ENCODE measurements around the gene FOSL2.

Gene FOSL2

DNA sequence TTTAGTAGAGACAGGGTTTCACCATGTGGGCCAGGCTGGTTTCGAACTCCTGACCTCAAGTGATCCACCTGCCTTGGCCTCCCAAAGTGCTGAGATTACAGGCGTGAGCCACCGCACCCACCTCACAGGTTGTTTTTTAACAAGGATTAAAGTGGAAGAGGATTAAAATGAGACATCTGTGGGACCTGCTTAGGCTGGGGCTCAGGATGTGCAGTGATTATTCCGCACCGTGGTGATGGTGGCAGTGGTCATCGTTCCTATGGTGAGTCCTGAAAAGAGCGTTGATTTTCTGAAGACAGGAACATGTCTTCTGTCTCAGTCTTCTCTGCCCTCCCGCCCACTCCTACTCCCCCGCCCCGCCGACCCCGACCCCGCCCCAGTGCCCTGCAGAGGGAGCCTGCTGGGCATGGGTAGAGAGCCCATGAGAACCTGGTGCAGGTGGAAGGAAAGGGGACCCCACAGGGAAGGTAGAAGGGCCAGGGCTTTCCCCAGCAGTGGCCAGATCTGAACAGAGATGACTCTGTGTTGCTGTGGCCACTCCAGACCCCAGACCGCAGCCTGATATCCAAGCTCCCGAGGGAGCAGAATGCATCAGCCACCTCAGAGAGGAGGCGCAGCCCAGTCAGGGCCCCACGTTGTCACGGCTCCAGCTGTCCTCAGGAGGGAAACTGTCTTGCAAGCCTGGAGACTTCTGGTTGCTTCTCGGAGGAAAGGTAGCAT, 34.5 kb upstream of the FOSL2 start:
- H3K27me3 ChIP-seq (ENCODE audit: control insufficient read depth, insufficient read depth, low read length): no peaks in the 10 kb centered on the region
- DNase-seq (ENCODE audit: low read depth, low spot score): no peak
- H3K9me3 ChIP-seq (ENCODE audit: control insufficient read depth, insufficient read depth, low read length): no peaks in the 10 kb centered on the region
- 0 out of 2 replicates have a peak, but pooled peaks cover 1% of the 10 kb centered on the region for H3K4me1 ChIP-seq (ENCODE audit: control insufficient read depth, insufficient read depth, low read length)
- no peak overlapping the region for H3K4me3 ChIP-seq (ENCODE audit: low read length)
- H3K36me3 ChIP-seq (ENCODE audit: control insufficient read depth, insufficient read depth, low read length): no peaks in the 10 kb centered on the region
- WGBS (ENCODE audit: insufficient coverage, insufficient read length): no CpG with 5 or more reads among the region's 19 CpGs
- H3K27ac ChIP-seq (ENCODE audit: low read length): no peak overlapping the region

DNA sequence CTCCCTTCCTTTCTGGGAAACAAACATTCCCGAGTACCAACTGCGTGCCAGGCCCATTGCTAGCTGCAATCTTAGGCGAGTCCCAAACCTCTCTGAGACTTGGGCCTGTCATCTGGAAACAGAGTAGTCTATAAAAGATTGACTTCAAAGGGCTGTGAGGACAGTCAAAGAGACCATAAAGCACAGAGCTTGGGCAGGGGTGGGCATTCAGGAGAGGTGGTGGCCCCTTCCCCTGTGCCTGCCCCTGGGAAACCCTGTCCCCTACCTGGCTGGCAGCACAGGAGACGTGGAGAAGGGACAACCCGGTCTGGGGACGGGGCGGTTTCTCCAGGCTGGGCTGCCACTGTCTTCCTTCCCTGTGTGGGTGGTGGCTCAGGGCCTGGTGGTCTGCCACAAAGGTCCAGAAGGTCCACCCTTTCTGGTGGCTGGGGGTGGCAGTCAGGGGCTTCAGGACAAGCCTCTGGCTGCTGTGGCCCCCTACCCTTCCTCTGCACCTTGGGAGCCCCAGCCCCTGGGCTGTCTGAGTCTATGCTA, 33.9 kb upstream of the FOSL2 start:
- H3K4me1 ChIP-seq (ENCODE audit: control insufficient read depth, insufficient read depth, low read length): 0 out of 2 replicates have a peak, but pooled peaks cover 1% of the 10 kb centered on the region
- no peak overlapping the region for H3K4me3 ChIP-seq (ENCODE audit: low read length)
- H3K27ac ChIP-seq (ENCODE audit: low read length): no peak overlapping the region
- no peaks in the 10 kb centered on the region for H3K36me3 ChIP-seq (ENCODE audit: control insufficient read depth, insufficient read depth, low read length)
- no peaks in the 10 kb centered on the region for H3K9me3 ChIP-seq (ENCODE audit: control insufficient read depth, insufficient read depth, low read length)
- no CpG with 5 or more reads among the region's 7 CpGs for WGBS (ENCODE audit: insufficient coverage, insufficient read length)
- no peak for DNase-seq (ENCODE audit: low read depth, low spot score)
- no peaks in the 10 kb centered on the region for H3K27me3 ChIP-seq (ENCODE audit: control insufficient read depth, insufficient read depth, low read length)

DNA sequence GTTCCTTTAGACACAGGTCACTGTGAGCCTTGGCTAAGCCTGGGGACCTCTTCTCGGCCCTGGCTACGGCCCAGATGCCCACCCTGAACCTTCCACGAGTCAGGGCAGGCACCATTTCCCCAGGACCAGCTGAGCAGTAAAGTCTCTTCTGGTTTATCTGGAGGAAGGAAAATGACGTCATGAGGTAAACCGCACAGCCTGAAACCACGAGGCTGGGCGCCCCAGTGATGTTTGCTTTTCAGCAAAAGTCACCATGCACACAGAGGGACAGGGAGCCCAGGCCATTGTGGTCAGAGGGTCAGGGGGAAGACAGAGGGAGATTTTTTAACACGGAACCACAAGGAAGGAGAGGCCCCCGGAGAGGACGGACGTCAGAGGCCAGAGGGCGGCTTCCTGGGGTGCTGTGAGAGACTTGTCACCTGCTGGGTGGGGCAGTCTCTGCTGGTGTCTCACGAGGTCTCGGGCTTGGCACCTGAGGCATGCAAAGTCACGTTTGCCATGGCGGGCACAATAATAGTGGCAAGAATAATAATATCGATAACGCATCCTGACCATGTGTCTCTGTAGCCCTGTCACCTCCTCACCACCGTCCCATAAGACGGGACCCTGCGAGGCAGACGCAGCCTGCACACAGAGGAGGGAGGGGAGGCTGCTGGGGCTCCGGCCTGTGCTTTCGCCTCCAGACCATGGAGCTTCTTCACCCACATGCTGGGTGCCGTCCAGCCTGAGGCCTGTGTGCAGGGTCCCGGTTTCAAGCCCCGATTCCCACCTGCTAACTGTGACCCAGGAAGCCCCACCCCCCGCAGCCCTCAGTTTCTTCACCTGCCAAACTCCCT, 33.2 kb upstream of the FOSL2 start:
- H3K27me3 ChIP-seq (ENCODE audit: control insufficient read depth, insufficient read depth, low read length): no peaks in the 10 kb centered on the region
- no peaks in the 10 kb centered on the region for H3K9me3 ChIP-seq (ENCODE audit: control insufficient read depth, insufficient read depth, low read length)
- H3K4me3 ChIP-seq (ENCODE audit: low read length): no peak overlapping the region
- no peaks in the 10 kb centered on the region for H3K36me3 ChIP-seq (ENCODE audit: control insufficient read depth, insufficient read depth, low read length)
- WGBS (ENCODE audit: insufficient coverage, insufficient read length): no CpG with 5 or more reads among the region's 28 CpGs
- no peak overlapping the region for H3K27ac ChIP-seq (ENCODE audit: low read length)
- 0 out of 2 replicates have a peak, but pooled peaks cover 1% of the 10 kb centered on the region for H3K4me1 ChIP-seq (ENCODE audit: control insufficient read depth, insufficient read depth, low read length)
- no peak for DNase-seq (ENCODE audit: low read depth, low spot score)

DNA sequence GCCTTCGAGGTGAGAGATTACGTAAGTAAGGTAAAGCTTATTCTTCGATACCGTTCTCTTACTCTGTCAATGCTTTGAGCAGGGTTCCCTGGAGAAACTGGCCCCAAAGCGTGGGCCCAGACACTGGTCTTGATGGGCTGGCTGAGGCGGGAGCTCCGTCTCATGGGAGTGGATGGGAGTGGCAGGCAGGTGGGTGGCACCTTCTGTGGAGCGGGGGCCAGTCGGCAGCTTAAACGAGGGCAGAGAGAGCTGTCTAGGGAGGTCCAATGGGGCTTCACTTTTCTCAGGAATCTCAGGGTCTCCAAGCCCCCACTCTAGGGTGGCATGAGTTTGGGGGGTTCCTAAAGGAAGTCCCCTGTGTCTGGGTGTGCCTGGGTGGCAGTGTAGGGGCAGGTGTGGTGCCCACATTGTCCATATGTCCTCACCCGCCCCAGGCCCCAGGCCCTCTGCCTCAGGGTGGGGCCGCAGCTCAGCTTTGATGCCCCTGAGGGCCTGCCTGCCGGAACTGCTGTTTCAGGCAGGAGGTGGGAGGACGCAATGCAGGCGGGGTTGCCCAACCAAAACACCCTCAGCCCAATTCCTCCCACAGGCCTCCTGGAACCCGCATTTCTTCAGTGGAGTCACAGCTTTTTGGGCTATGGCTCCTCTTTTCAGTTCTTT, 32.5 kb upstream of the FOSL2 start:
- no peak for DNase-seq (ENCODE audit: low read depth, low spot score)

DNA sequence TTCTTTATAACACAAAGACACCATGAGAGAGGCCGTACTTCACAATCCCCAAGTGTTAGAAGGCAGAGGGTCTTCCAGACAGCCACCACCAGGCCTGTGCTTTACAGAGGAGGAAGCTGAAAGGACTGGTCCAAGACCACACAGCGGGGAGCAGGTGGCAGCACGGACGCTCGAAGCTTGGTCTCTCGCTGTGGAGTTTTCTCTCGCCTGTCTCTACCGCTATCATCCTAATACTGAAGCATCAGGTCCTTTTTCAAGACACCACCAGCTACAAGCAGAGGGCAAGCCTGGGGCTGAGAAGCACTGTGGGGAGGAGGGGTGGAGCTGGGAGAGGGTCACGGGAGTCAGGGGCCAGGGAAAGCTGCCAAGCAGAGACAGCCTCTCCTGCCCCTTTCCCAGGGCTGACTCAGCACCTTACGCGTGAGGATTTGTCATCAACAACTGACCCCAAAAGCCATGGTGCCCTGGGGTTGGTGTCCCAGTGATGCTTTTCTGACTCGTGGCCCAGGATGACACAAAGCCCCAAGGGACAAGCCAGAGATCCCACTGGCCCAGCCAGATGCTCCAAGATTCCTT, 31.9 kb upstream of the FOSL2 start:
- Histone ChIP-seq H3K4me1 (ENCODE audit: control insufficient read depth, insufficient read depth, low read length) (0 out of 2 replicates have a peak, but pooled peaks cover 1% of the 10 kb centered on the region), H3K27ac (ENCODE audit: low read length) (no peak overlapping the region), H3K9me3 (ENCODE audit: control insufficient read depth, insufficient read depth, low read length) (no peaks in the 10 kb centered on the region), H3K36me3 (ENCODE audit: control insufficient read depth, insufficient read depth, low read length) (no peaks in the 10 kb centered on the region), H3K27me3 (ENCODE audit: control insufficient read depth, insufficient read depth, low read length) (no peaks in the 10 kb centered on the region), H3K4me3 (ENCODE audit: low read length) (no peak overlapping the region)
- DNase-seq (ENCODE audit: low read depth, low spot score): no peak
- no CpG with 5 or more reads among the region's 12 CpGs for WGBS (ENCODE audit: insufficient coverage, insufficient read length)

More for the DNA sequence above, 32.5 kb upstream of the FOSL2 start:
- no peak overlapping the region for H3K4me3 ChIP-seq (ENCODE audit: low read length)
- H3K36me3 ChIP-seq (ENCODE audit: control insufficient read depth, insufficient read depth, low read length): no peaks in the 10 kb centered on the region
- H3K9me3 ChIP-seq (ENCODE audit: control insufficient read depth, insufficient read depth, low read length): no peaks in the 10 kb centered on the region
- H3K4me1 ChIP-seq (ENCODE audit: control insufficient read depth, insufficient read depth, low read length): 0 out of 2 replicates have a peak, but pooled peaks cover 1% of the 10 kb centered on the region
- no peaks in the 10 kb centered on the region for H3K27me3 ChIP-seq (ENCODE audit: control insufficient read depth, insufficient read depth, low read length)
- no peak overlapping the region for H3K27ac ChIP-seq (ENCODE audit: low read length)
- WGBS (ENCODE audit: insufficient coverage, insufficient read length): no CpG with 5 or more reads among the region's 16 CpGs

DNA sequence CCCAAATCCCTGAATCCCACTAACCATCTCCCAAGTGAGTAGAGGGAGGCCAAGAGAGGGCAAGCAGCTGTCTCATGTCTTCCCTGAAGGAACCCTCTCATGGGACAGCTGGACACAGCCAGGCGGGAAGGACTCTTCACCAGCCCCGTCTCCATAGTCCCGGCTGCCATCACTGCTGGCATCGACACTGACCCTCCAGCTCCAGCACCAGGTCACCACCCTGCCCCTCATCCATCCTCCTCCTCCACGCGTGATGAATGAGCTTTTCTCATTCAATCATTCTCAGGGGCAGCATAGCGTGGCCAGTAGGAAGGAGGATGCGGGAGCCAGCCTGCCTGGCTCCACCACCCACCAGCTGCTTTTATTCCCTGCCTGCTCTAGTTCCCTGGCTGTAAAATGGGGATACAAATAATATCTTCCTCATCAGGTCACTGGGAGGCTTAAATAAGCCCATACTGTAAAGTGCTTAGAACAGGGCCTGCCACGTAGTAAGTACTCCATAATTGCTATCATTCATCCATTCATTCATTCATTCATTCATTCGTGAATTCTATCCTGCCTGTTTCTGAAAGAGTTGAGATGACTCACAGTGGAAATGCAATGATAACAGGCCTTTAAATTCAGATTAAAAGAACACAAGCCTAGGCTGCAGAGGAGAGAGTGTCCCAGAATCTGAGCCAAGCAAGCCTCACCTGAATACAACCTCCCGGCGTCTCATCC, 30.5 kb upstream of the FOSL2 start:
- WGBS (ENCODE audit: insufficient coverage, insufficient read length): no CpG with 5 or more reads among the region's 12 CpGs
- Histone ChIP-seq H3K27me3 (ENCODE audit: control insufficient read depth, insufficient read depth, low read length) (no peaks in the 10 kb centered on the region), H3K4me1 (ENCODE audit: control insufficient read depth, insufficient read depth, low read length) (peaks cover 1% of the 10 kb centered on the region; the same call in 1 of the 2 replicates), H3K9me3 (ENCODE audit: control insufficient read depth, insufficient read depth, low read length) (no peaks in the 10 kb centered on the region), H3K27ac (ENCODE audit: low read length) (no peak overlapping the region), H3K4me3 (ENCODE audit: low read length) (no peak overlapping the region), H3K36me3 (ENCODE audit: control insufficient read depth, insufficient read depth, low read length) (no peaks in the 10 kb centered on the region)
- no peak for DNase-seq (ENCODE audit: low read depth, low spot score)

DNA sequence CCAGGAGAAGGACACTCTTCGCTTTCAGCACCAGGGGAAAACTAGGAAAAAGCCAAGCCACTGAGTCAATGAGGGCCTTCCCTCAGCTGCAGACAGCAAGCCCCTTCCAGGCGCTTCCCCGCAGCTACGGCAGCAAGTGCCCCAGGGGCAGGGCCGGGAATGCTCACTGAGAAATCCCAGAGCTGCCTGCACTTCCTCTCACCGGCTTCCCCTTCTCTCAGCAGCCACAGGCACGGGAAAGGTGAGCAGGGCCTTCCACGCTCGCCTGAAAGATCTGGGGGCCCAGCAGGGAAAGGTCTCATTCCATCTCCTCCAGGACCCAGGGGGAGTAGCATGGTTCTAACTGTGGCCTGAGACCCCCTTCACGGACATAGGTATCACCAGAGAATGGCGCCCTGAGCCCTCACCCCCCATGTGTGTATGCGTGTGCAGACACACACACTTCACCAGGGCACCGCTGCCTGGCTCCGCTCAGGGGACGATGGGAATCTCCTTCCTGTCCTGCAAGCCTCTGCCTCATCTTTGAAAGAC, 29.6 kb upstream of the FOSL2 start:
- no peaks in the 10 kb centered on the region for H3K9me3 ChIP-seq (ENCODE audit: control insufficient read depth, insufficient read depth, low read length)
- no peak overlapping the region for H3K4me3 ChIP-seq (ENCODE audit: low read length)
- H3K4me1 ChIP-seq (ENCODE audit: control insufficient read depth, insufficient read depth, low read length): peaks cover 1% of the 10 kb centered on the region; the same call in 1 of the 2 replicates
- no CpG with 5 or more reads among the region's 15 CpGs for WGBS (ENCODE audit: insufficient coverage, insufficient read length)
- no peaks in the 10 kb centered on the region for H3K27me3 ChIP-seq (ENCODE audit: control insufficient read depth, insufficient read depth, low read length)
- no peak for DNase-seq (ENCODE audit: low read depth, low spot score)
- no peaks in the 10 kb centered on the region for H3K36me3 ChIP-seq (ENCODE audit: control insufficient read depth, insufficient read depth, low read length)
- no peak overlapping the region for H3K27ac ChIP-seq (ENCODE audit: low read length)

DNA sequence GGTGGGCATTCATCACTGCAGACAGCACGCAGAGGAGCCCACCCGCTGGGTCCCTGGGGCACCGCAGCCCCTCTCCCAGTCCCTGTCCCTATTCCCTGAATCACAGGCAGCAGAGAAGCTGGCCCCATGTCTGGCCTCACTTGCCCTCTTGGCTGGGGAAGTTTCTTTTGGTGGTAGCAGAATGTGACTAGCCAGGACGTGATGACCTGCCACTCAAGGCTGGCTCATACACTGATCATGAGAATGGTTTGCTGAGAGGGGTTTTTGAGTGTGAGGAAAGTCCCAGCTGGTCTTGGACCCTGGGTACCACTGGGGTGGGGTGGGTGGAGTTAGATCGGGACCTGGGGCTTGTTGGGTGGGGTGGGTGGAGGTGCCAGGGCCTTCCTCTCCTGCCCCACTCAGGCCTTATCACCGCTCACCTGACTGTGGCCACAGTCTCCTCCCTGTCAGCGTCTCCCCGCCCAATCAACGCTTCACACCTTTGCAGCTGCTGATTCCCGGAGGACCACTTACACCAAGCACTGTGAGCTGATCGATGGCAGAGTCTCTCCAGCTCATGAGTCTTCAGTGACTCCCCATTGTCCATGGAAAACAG, 28.9 kb upstream of the FOSL2 start:
- no CpG with 5 or more reads among the region's 11 CpGs for WGBS (ENCODE audit: insufficient coverage, insufficient read length)
- peaks cover 1% of the 10 kb centered on the region; the same call in 1 of the 2 replicates for H3K4me1 ChIP-seq (ENCODE audit: control insufficient read depth, insufficient read depth, low read length)
- H3K4me3 ChIP-seq (ENCODE audit: low read length): no peak overlapping the region
- H3K27ac ChIP-seq (ENCODE audit: low read length): no peak overlapping the region
- no peaks in the 10 kb centered on the region for H3K9me3 ChIP-seq (ENCODE audit: control insufficient read depth, insufficient read depth, low read length)
- DNase-seq (ENCODE audit: low read depth, low spot score): no peak
- H3K36me3 ChIP-seq (ENCODE audit: control insufficient read depth, insufficient read depth, low read length): no peaks in the 10 kb centered on the region
- H3K27me3 ChIP-seq (ENCODE audit: control insufficient read depth, insufficient read depth, low read length): no peaks in the 10 kb centered on the region

DNA sequence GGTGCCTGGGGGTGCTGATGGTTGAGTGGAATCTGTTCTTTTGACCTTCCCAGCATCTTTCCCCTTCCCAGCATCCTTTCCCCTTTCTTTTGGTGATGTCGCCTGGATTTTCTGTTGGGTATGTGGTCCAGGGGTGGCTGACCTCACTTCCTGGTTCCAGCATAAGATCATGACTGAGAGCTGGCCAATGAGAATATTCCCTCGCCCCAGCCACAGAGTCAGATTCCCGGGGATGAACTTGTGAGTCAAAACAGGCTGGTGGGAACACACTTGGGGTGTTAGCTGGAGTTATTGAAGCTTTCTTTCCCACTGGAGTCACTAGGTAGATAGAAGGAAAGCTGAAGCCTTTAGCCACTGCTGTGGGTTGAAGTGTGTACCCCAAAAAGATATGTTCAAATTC, 28.0 kb upstream of the FOSL2 start:
- DNase-seq (ENCODE audit: low read depth, low spot score): no peak
- H3K36me3 ChIP-seq (ENCODE audit: control insufficient read depth, insufficient read depth, low read length): no peaks in the 10 kb centered on the region
- H3K27me3 ChIP-seq (ENCODE audit: control insufficient read depth, insufficient read depth, low read length): no peaks in the 10 kb centered on the region
- H3K4me1 ChIP-seq (ENCODE audit: control insufficient read depth, insufficient read depth, low read length): peaks cover 1% of the 10 kb centered on the region; the same call in 1 of the 2 replicates
- H3K27ac ChIP-seq (ENCODE audit: low read length): no peak overlapping the region
- no peak overlapping the region for H3K4me3 ChIP-seq (ENCODE audit: low read length)
- WGBS (ENCODE audit: insufficient coverage, insufficient read length): no CpG with 5 or more reads among the region's 3 CpGs
- H3K9me3 ChIP-seq (ENCODE audit: control insufficient read depth, insufficient read depth, low read length): no peaks in the 10 kb centered on the region

All from iPS DF 6.9 (cell line).